ENCODE measurements around the gene DYSF. TPM values are rescaled to one million over a fixed set of nuclear protein-coding genes. Genes with fewer than 3 reads are reported as not detected.
"Not testable (repeated sequence)": the region's sequence is repeated elsewhere in the genome, so short reads cannot be mapped to it uniquely, and the experiment has no call there.

DYSF gene
- total RNA-seq (10 to 100 TPM; 42.0 to 49.4 (median 43.8) TPM), polyA plus RNA-seq (36.7 TPM)
- long read RNA-seq, donor 1, partial matches to known transcripts = 33 of 43 reads
- long read RNA-seq, donor 1, other reads (novel, unspliced or antisense) = 10 of 43 reads
- long read RNA-seq, donor 2, full-length matches to known transcripts = 4 of 20 reads
- long read RNA-seq, donor 2, partial matches to known transcripts = 13 of 20 reads
- long read RNA-seq, donor 2, other reads (novel, unspliced or antisense) = 3 of 20 reads
- long read RNA-seq, donor 3, full-length matches to known transcripts = 2 of 47 reads
- long read RNA-seq, donor 3, partial matches to known transcripts = 39 of 47 reads
- long read RNA-seq, donor 3, other reads (novel, unspliced or antisense) = 6 of 47 reads
- long read RNA-seq, donor 4, full-length matches to known transcripts = 3 of 25 reads
- long read RNA-seq, donor 4, partial matches to known transcripts = 16 of 25 reads
- long read RNA-seq, donor 4, other reads (novel, unspliced or antisense) = 6 of 25 reads

DNA sequence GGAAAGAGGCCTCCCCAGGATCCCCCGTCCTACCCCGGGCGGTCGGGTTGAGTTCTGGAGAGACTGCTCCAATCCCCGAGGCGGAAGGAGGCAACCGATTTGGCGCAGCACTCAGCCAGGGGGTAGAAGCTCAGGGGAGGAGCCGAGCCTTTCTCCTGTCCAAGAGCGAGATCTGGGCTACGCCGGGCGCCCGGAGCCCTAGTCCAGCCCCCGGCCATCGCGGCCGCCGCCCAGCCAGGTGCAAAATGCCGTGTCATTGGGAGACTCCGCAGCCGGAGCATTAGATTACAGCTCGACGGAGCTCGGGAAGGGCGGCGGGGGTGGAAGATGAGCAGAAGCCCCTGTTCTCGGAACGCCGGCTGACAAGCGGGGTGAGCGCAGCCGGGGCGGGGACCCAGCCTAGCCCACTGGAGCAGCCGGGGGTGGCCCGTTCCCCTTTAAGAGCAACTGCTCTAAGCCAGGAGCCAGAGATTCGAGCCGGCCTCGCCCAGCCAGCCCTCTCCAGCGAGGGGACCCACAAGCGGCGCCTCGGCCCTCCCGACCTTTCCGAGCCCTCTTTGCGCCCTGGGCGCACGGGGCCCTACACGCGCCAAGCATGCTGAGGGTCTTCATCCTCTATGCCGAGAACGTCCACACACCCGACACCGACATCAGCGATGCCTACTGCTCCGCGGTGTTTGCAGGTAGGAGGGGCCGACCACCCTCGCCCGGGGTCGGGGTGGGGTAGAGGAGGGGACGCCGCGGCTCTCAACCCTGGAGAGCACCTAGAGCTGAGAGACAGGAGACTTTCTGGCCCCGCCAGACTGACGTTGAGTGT, at the start of gene DYSF:
Gene DYSF (plus strand): TSS at position 158 of the 817 bp plus-strand sequence.
- H3K27me3 ChIP-seq (ENCODE audit: control insufficient read depth, insufficient read depth) = no peaks in the 10 kb centered on the region
- peaks cover 29% of the 10 kb centered on the region for H3K4me1 ChIP-seq (ENCODE audit: control insufficient read depth, insufficient read depth, low read length)
- intact Hi-C loops (cut with DNase I) = no loop called here
- peak within 1 kb of the TSS; percentile 53 for H3K4me3 ChIP-seq (ENCODE audit: low read length)
- peak within 1 kb of the TSS; percentile 85 for H3K27ac ChIP-seq (ENCODE audit: low read length)
- H3K9me3 ChIP-seq (ENCODE audit: control insufficient read depth, low read length) = no peaks in the 10 kb centered on the region
- ATAC-seq (peak; percentile 70), DNase-seq (peak; percentile 65 to 88 (median 80))
- 1% methylated on average over 66 of the region's 66 CpGs for WGBS

DNA sequence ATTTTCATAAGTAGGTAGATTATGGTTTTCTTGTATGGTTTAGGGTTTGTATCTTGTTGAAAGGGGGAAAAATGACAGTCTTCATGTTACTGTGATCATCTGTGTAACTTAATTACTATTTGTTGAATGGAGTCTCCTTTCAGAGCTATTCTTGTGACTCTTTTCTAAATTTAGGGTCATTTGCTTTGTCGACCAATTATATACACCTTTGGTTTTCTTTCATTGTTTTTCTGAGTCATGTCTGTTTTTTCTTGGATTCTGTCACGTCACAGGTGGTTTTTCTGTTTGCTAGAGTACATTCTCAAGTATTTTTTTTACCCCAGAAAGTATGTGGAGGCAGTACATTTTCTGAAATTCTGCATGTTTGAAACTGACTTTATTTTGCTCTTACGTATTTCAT, 43.8 kb upstream of the DYSF start:
- Histone ChIP-seq H3K4me3 (ENCODE audit: low read length) (no peak overlapping the region), H3K4me1 (ENCODE audit: control insufficient read depth, insufficient read depth, low read length) (no peaks in the 10 kb centered on the region), H3K27ac (ENCODE audit: low read length) (no peak overlapping the region), H3K9me3 (ENCODE audit: control insufficient read depth, low read length) (no peaks in the 10 kb centered on the region), H3K27me3 (ENCODE audit: control insufficient read depth, insufficient read depth) (no peaks in the 10 kb centered on the region)
- intact Hi-C loops (cut with DNase I) = no loop called here
- 89% methylated on average over 3 of the region's 3 CpGs for WGBS
- ATAC-seq = no peak
- no peak for DNase-seq

DNA sequence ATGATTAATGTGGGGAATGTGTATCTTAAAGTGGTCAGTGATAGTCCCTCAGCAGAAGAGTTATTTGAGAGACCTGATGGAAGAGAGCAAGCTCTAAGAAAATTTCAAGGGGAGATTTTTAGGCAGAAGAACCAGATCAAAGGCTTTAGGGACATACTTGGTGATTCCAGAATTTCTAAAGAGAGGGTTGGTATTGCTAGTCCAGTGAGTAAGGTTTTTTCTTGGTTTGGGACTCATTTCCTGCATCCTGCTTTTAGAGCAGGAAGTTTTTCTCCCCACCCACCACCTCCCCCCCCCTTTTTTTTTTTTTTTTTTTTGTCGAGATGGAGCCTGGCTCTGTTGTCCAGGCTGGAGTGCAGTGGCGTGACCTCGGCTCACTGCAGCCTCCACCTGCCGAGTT, 42.7 kb upstream of the DYSF start:
- Histone ChIP-seq H3K27me3 (ENCODE audit: control insufficient read depth, insufficient read depth) (no peaks in the 10 kb centered on the region), H3K9me3 (ENCODE audit: control insufficient read depth, low read length) (no peaks in the 10 kb centered on the region), H3K4me1 (ENCODE audit: control insufficient read depth, insufficient read depth, low read length) (no peaks in the 10 kb centered on the region), H3K4me3 (ENCODE audit: low read length) (no peak overlapping the region), H3K27ac (ENCODE audit: low read length) (no peak overlapping the region)
- intact Hi-C loops (cut with DNase I) = no loop called here
- ATAC-seq = peak in 1 of 2 donors; percentile 35
- WGBS = 84% methylated on average over 4 of the region's 4 CpGs
- no peak for DNase-seq

DNA sequence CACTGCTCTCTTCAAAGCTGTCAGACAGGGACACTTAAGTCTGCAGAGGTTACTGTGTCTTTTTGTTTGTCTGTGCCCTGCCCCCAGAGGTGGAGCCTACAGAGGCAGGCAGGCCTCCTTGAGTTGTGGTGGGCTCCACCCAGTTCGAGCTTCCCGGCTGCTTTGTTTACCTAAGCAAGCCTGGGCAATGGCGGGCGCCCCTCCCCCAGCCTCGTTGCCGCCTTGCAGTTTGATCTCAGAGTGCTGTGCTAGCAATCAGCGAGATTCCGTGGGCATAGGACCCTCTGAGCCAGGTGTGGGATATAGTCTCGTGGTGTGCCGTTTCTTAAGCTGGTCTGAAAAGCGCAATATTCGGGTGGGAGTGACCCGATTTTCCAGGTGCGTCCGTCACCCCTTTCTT, 36.5 kb upstream of the DYSF start:
- H3K27me3 ChIP-seq (ENCODE audit: control insufficient read depth, insufficient read depth); H3K4me1 ChIP-seq (ENCODE audit: control insufficient read depth, insufficient read depth, low read length); H3K27ac ChIP-seq (ENCODE audit: low read length); H3K9me3 ChIP-seq (ENCODE audit: control insufficient read depth, low read length); intact Hi-C loops (cut with DNase I); H3K4me3 ChIP-seq (ENCODE audit: low read length); ATAC-seq; DNase-seq: not testable (repeated sequence)
- WGBS = 45% methylated on average over 7 of the region's 15 CpGs

DNA sequence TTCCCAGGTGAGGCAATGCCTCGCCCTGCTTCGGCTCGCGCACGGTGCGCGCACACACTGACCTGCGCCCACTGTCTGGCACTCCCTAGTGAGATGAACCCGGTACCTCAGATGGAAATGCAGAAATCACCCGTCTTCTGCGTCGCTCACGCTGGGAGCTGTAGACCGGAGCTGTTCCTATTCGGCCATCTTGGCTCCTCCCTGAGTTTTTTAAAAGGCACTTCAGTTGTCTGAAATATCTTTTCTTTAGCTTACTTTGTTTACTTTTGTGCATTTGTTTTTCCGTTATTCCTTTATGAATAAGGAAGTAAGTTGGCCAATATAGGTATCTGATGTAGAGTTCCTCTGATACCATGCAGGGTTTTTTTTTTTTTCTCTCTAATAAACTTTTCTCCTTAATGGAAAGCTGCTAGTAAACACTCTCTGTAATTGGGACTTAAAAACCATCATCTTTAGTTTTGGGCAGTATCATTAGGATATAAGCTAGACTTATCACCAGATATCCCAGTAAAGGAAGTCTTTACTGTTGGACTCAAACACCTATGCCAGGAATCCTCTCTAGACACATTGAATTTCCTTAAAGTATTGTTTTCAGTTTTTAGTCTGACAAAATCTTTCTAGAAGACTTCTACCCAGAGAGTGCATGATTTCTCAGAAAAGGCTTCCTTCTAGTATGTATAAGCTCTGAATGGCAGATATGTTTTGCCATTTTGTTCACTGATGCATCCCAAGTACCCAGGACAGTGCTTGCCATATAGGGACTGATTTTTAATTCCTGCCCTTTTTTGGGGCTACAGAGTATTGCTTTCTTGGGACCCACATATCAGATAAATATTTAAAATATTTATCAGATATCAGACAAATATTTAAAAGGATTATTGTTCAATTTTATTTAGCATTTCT, 35.8 kb upstream of the DYSF start:
- H3K4me1 ChIP-seq (ENCODE audit: control insufficient read depth, insufficient read depth, low read length) = no peaks in the 10 kb centered on the region
- H3K27ac ChIP-seq (ENCODE audit: low read length) = no peak overlapping the region
- intact Hi-C loops (cut with DNase I) = no loop called here
- peak overlapping the region; percentile 35 for H3K4me3 ChIP-seq (ENCODE audit: low read length)
- no peaks in the 10 kb centered on the region for H3K9me3 ChIP-seq (ENCODE audit: control insufficient read depth, low read length)
- 44% methylated on average over 7 of the region's 16 CpGs for WGBS
- no peak for DNase-seq
- no peaks in the 10 kb centered on the region for H3K27me3 ChIP-seq (ENCODE audit: control insufficient read depth, insufficient read depth)
- ATAC-seq = no peak

DNA sequence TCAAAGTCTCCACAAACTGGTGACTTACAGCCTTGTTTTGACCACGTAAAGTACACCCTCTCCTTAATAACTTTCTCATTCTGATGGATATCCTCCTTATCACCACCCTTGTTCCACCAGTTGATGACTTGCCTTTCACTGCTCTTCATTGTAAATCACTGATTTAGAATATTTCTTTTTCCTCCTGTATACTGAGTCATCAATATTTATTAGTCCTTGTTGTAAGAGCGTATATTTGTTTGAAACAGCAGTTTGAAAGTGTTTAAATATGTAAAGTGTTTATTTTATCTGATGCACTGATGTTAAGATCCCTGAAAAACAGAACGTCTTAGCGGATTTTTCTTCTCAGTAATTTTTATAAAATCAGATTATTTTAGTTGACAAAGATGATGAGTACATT, 34.2 kb upstream of the DYSF start:
- peaks cover 2% of the 10 kb centered on the region for H3K4me1 ChIP-seq (ENCODE audit: control insufficient read depth, insufficient read depth, low read length)
- WGBS = 93% methylated on average over 4 of the region's 4 CpGs
- no peak overlapping the region for H3K4me3 ChIP-seq (ENCODE audit: low read length)
- H3K9me3 ChIP-seq (ENCODE audit: control insufficient read depth, low read length) = no peaks in the 10 kb centered on the region
- ATAC-seq = no peak
- no peaks in the 10 kb centered on the region for H3K27me3 ChIP-seq (ENCODE audit: control insufficient read depth, insufficient read depth)
- H3K27ac ChIP-seq (ENCODE audit: low read length) = no peak overlapping the region
- DNase-seq = no peak
- intact Hi-C loops (cut with DNase I) = no loop called here

GRCh38 chr2:71419976-71420375, 33.4 kb upstream of the DYSF start:
- intact Hi-C loops (cut with DNase I) = no loop called here
- no peaks in the 10 kb centered on the region for H3K9me3 ChIP-seq (ENCODE audit: control insufficient read depth, low read length)
- DNase-seq (no peak), ATAC-seq (no peak)
- 74% methylated on average over 1 of the region's 1 CpG for WGBS
- no peak overlapping the region for H3K4me3 ChIP-seq (ENCODE audit: low read length)
- H3K27ac ChIP-seq (ENCODE audit: low read length) = no peak overlapping the region
- H3K4me1 ChIP-seq (ENCODE audit: control insufficient read depth, insufficient read depth, low read length) = peaks cover 2% of the 10 kb centered on the region
- no peaks in the 10 kb centered on the region for H3K27me3 ChIP-seq (ENCODE audit: control insufficient read depth, insufficient read depth)

DNA sequence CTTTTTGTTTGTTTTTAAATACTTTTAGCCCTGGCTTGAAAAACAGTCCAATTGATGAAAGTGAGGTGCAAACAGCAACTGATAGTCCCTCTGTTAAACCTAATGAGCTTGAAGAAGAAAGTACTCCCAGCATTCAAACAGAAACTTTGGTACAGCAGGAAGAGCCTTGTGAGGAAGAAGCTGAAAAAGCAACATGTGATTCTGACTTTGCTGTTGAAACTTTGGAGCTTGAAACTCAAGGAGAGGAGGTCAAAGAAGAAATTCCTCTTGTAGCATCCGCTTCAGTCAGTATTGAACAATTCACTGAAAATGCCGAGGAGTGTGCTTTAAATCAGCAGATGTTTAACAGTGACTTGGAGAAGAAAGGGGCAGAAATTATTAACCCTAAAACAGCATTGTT, 30.6 kb upstream of the DYSF start:
- no peak for ATAC-seq
- Histone ChIP-seq H3K9me3 (ENCODE audit: control insufficient read depth, low read length) (no peaks in the 10 kb centered on the region), H3K27ac (ENCODE audit: low read length) (no peak overlapping the region), H3K4me1 (ENCODE audit: control insufficient read depth, insufficient read depth, low read length) (peaks cover 2% of the 10 kb centered on the region), H3K27me3 (ENCODE audit: control insufficient read depth, insufficient read depth) (no peaks in the 10 kb centered on the region), H3K4me3 (ENCODE audit: low read length) (no peak overlapping the region)
- WGBS = 81% methylated on average over 2 of the region's 2 CpGs
- intact Hi-C loops (cut with DNase I) = no loop called here
- DNase-seq = no peak

DNA sequence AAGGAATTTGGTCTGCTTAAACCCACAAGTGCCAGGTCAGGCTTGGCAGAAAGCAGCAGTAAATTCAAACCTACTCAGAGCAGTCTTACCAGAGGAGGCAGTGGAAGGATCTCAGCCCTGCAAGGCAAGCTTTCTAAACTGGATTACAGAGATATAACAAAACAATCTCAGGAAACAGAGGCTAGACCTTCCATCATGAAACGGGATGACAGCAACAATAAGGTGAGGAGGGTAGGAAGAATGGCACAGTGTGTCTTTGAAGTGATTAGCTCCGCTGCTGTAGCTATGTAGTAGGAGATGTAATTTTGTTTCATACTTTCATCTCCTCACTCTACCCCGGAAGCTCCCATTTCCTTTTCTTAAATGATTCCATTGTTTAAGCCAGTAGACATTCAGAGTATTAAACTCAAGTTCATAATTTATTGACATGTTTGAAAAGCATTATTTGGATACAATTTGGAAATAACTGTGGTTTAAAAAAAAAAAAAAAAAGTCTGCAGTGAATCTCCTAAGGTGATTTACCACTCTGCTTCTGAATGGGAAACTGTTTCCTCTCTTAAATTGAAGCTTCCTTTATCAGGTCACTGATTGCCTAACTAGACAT, 29.4 kb upstream of the DYSF start:
- Histone ChIP-seq H3K27me3 (ENCODE audit: control insufficient read depth, insufficient read depth) (no peaks in the 10 kb centered on the region), H3K27ac (ENCODE audit: low read length) (peak overlapping the region; percentile 45), H3K4me1 (ENCODE audit: control insufficient read depth, insufficient read depth, low read length) (peaks cover 2% of the 10 kb centered on the region), H3K4me3 (ENCODE audit: low read length) (no peak overlapping the region), H3K9me3 (ENCODE audit: control insufficient read depth, low read length) (no peaks in the 10 kb centered on the region)
- ATAC-seq = peak in 1 of 2 donors; percentile 59
- intact Hi-C loops (cut with DNase I) = no loop called here
- WGBS = 67% methylated on average over 3 of the region's 3 CpGs
- no peak for DNase-seq

GRCh38 chr2:71426721-71427120, 26.6 kb upstream of the DYSF start:
- Histone ChIP-seq H3K27me3 (ENCODE audit: control insufficient read depth, insufficient read depth) (no peaks in the 10 kb centered on the region), H3K4me1 (ENCODE audit: control insufficient read depth, insufficient read depth, low read length) (peaks cover 2% of the 10 kb centered on the region), H3K27ac (ENCODE audit: low read length) (no peak overlapping the region), H3K4me3 (ENCODE audit: low read length) (no peak overlapping the region), H3K9me3 (ENCODE audit: control insufficient read depth, low read length) (no peaks in the 10 kb centered on the region)
- 91% methylated on average over 2 of the region's 2 CpGs for WGBS
- intact Hi-C loops (cut with DNase I) = no loop called here
- DNase-seq (no peak), ATAC-seq (no peak)

Measured in right cardiac atrium (tissue), 5 donors.